Measurements from ENCODE around the gene TGM1.

- TF ChIP-seq, protein P1, sequence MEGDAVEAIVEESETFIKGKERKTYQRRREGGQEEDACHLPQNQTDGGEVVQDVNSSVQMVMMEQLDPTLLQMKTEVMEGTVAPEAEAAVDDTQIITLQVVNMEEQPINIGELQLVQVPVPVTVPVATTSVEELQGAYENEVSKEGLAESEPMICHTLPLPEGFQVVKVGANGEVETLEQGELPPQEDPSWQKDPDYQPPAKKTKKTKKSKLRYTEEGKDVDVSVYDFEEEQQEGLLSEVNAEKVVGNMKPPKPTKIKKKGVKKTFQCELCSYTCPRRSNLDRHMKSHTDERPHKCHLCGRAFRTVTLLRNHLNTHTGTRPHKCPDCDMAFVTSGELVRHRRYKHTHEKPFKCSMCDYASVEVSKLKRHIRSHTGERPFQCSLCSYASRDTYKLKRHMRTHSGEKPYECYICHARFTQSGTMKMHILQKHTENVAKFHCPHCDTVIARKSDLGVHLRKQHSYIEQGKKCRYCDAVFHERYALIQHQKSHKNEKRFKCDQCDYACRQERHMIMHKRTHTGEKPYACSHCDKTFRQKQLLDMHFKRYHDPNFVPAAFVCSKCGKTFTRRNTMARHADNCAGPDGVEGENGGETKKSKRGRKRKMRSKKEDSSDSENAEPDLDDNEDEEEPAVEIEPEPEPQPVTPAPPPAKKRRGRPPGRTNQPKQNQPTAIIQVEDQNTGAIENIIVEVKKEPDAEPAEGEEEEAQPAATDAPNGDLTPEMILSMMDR (IDR thresholded peaks at IDR 0.05; ENCODE audit: poor library complexity) = no peak
- TF ChIP-seq EZH2 (IDR thresholded peaks at IDR 0.05; ENCODE audit: borderline replicate concordance) = no peak
Observed at GRCh38 chr14:24216345-24216699, 46.7 kb downstream of the TGM1 start.

Data from hepatocyte (in vitro differentiated cells).